Lung (tissue), 12 donors: ENCODE results near the gene RAD51C. TPM values are rescaled to one million over a fixed set of nuclear protein-coding genes. Genes with fewer than 3 reads are reported as not detected.

Experiments used
- ATAC-seq: fragments of 200-7000 bp; cut with Tn5 transposase; one replicate; pipeline ENCODE4 v1.9.1; 2020; ENCODE audit warnings: moderate number of reproducible peaks; ENCODE audit not compliant: insufficient read depth, low FRiP score
- DNase-seq, 3 donors: peaks; one replicate each; pipeline ENCODE4 v3.0.0-alpha.2; 2013 to 2017
- H3K27ac ChIP-seq, 2 donors: one replicate each; pipeline ENCODE4 v1.5.1; 2013; ENCODE audit warnings: mild to moderate bottlenecking in 2 of 2, moderate library complexity in 2 of 2, control low read depth in 1 of 2, inconsistent platforms in 1 of 2, low read depth in 1 of 2, low read length in 1 of 2
- H3K27me3 ChIP-seq, 3 donors: one replicate each; pipeline ENCODE4 v1.5.1; 2013; ENCODE audit warnings: low read length in 2 of 3; ENCODE audit not compliant: control insufficient read depth in 3 of 3, insufficient read depth in 3 of 3
- H3K36me3 ChIP-seq, 4 donors: one replicate each; pipeline ENCODE4 v1.5.1; 2013; ENCODE audit warnings: low read length in 4 of 4, mild to moderate bottlenecking in 1 of 4, moderate library complexity in 1 of 4; ENCODE audit not compliant: control insufficient read depth in 4 of 4, insufficient read depth in 4 of 4
- H3K4me1 ChIP-seq, 5 donors: one replicate each; pipeline ENCODE4 v1.5.1; 2013; ENCODE audit warnings: low read length in 5 of 5, mild to moderate bottlenecking in 2 of 5, moderate library complexity in 1 of 5; ENCODE audit not compliant: control insufficient read depth in 5 of 5, insufficient read depth in 5 of 5
- H3K4me3 ChIP-seq: one replicate; pipeline ENCODE4 v1.5.1; 2013; ENCODE audit warnings: mild to moderate bottlenecking, control low read depth, moderate library complexity
- H3K9ac ChIP-seq, 2 donors: one replicate each; pipeline ENCODE4 v1.5.1; 2013; ENCODE audit warnings: low read length in 2 of 2, control low read depth in 1 of 2; ENCODE audit not compliant: insufficient read depth in 1 of 2
- H3K9me3 ChIP-seq, 4 donors: one replicate each; pipeline ENCODE4 v1.5.1; 2013; ENCODE audit warnings: low read length in 3 of 4, mild to moderate bottlenecking in 1 of 4, moderate library complexity in 1 of 4; ENCODE audit not compliant: control insufficient read depth in 4 of 4, insufficient read depth in 3 of 4
- WGBS, 2 donors: extraction: QIAGEN DNeasy Blood & Tissue Kit; methylation state at CpG; one replicate each; pipeline ENCODE4 v1.1.7; 2013; 5-methylcytosine and 5-hydroxymethylcytosine counted together
- polyA plus RNA-seq, 2 donors: library from polyadenylated mRNA; stranded (reverse); fragments of 200-250 nt; gene quantifications; one replicate each; pipeline ENCODE4 v1.2.1, GENCODE V29; 2013
- total RNA-seq, 2 donors: library from RNA; depleted of rRNA in 1 of 2; stranded (reverse); fragments of >200 nt in 1 of 2; gene quantifications; one replicate each; pipeline ENCODE4 v1.2.1, GENCODE V29; 2014 to 2021
- TF ChIP-seq, protein P1 (sequence below): IDR thresholded peaks from 2 replicates; pipeline ENCODE4 v1.5.1; 2012; ENCODE audit warnings: mild to moderate bottlenecking; ENCODE audit errors: control extremely low read depth, extremely low read depth
- donor health status: control.
- donor health status: control.
- donor health status: Bipolar disorder and iron deficiency.
- donor health status: healthy.
- donor health status: DM: yes; HTN: yes; CAD: no.

RAD51C gene
- total and polyA plus RNA-seq, 4 donors = 14.2 to 26.6 (median 19.1) TPM

- ATAC-seq = no peak
- TF ChIP-seq, protein P1, sequence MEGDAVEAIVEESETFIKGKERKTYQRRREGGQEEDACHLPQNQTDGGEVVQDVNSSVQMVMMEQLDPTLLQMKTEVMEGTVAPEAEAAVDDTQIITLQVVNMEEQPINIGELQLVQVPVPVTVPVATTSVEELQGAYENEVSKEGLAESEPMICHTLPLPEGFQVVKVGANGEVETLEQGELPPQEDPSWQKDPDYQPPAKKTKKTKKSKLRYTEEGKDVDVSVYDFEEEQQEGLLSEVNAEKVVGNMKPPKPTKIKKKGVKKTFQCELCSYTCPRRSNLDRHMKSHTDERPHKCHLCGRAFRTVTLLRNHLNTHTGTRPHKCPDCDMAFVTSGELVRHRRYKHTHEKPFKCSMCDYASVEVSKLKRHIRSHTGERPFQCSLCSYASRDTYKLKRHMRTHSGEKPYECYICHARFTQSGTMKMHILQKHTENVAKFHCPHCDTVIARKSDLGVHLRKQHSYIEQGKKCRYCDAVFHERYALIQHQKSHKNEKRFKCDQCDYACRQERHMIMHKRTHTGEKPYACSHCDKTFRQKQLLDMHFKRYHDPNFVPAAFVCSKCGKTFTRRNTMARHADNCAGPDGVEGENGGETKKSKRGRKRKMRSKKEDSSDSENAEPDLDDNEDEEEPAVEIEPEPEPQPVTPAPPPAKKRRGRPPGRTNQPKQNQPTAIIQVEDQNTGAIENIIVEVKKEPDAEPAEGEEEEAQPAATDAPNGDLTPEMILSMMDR = no peak
- WGBS, 2 donors = 97 to 100% methylated on average over 2 of the region's 2 CpGs
These were observed 11.5 kb downstream of the RAD51C start for GRCh38 chr17:58703916-58704286.

DNA sequence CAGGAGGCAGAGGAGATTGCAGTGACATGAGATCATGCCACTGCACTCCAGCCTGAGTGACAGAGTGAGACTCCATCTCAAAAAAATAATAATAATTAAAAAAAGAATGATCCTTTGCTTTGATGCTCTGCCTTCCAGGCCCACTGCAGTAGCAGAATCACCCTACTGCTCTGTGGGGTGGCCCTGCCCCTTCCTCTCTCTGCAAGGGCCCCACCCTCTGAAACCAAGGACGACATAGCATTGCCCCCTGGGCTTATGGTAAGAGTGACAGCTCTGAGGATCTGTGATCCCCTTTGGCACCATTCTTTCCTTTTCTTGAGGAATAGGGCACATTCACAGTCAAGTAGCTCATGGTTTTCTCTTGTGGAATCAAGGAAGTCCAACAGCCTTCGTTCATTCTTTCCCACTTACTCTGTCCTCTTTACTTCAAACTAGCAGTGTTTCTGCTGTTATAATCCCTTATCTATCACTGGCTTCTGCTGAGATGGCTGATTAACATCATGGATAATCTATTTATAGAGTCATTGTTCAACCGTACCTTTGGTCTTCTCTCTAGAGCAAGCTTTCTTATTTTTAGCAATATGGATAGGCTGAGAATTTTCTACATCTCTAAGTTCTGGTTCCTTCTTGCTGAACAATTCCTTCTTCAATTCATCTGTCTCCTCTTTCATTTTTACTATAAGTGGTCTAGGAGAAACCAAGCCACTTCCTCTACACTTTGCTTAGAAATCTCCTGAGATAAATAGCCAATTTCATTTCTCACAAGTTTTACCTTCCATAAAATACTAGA, 14.1 kb downstream of the RAD51C start:
- Histone ChIP-seq H3K36me3 (peaks cover 0 to 23% (median 6%) of the 10 kb centered on the region in 4 donors), H3K9me3 (no peaks in the 10 kb centered on the region), H3K4me1 (no peaks in the 10 kb centered on the region), H3K27ac (no peak overlapping the region), H3K27me3 (no peaks in the 10 kb centered on the region), H3K4me3 (no peak overlapping the region), H3K9ac (no peak overlapping the region)
- TF ChIP-seq, protein P1 = no peak
- ATAC-seq (no peak), DNase-seq (no peak)
- WGBS, 2 donors = 66 to 81% methylated on average over 3 of the region's 3 CpGs

More at GRCh38 chr17:58703916-58704286, 11.5 kb downstream of the RAD51C start:
- H3K9me3 ChIP-seq = no peaks in the 10 kb centered on the region
- H3K27me3 ChIP-seq = no peaks in the 10 kb centered on the region
- peaks cover 6 to 28% (median 13%) of the 10 kb centered on the region in 4 donors for H3K36me3 ChIP-seq
- DNase-seq = no peak
- H3K9ac ChIP-seq = no peak overlapping the region
- H3K4me3 ChIP-seq = no peak overlapping the region
- no peaks in the 10 kb centered on the region for H3K4me1 ChIP-seq
- H3K27ac ChIP-seq = no peak overlapping the region

GRCh38 chr17:58710948-58711552, 18.6 kb downstream of the RAD51C start:
- Histone ChIP-seq H3K4me1 (no peaks in the 10 kb centered on the region), H3K4me3 (no peak overlapping the region), H3K27me3 (no peaks in the 10 kb centered on the region), H3K9me3 (no peaks in the 10 kb centered on the region), H3K27ac (no peak overlapping the region), H3K9ac (no peak overlapping the region), H3K36me3 (peaks cover 0 to 12% (median 6%) of the 10 kb centered on the region in 4 donors)
- ATAC-seq (no peak), DNase-seq (peak; percentile 19 to 67 (median 61))
- TF ChIP-seq, protein P1 = peak; percentile 40
- 52 to 58% methylated on average over 4 of the region's 4 CpGs for WGBS, 2 donors
